Measurements from ENCODE around the gene ICE1.

ICE1 gene

GRCh38 chr5:5423586-5423985, 1.1 kb downstream of the ICE1 start:
- ATAC-seq (ENCODE audit: insufficient read depth, low read depth) (no peak), DNase-seq (no peak)
- Histone ChIP-seq H4K20me1 (ENCODE audit: insufficient read depth, low read length) (peaks cover 52% of the 10 kb centered on the region), H3K27ac (ENCODE audit: low read length) (peak overlapping the region; percentile 97; the same call in 1 of the 2 replicates), H3K4me1 (ENCODE audit: insufficient read depth, low read length) (peaks cover 48% of the 10 kb centered on the region), H3K9ac (ENCODE audit: low read depth, low read length) (peak overlapping the region; percentile 77), H3K4me3 (ENCODE audit: low read depth in 1 of 2, low read length in 2 of 2) (peak overlapping the region; percentile 86 to 92), H2AFZ (ENCODE audit: low read depth, low read length) (no peak overlapping the region), H3K9me3 (ENCODE audit: insufficient read depth, low read length, severe bottlenecking) (no peaks in the 10 kb centered on the region), H3K27me3 (ENCODE audit: insufficient read depth, low read length, poor library complexity) (no peaks in the 10 kb centered on the region), H3K36me3 (ENCODE audit: insufficient read depth, low read length) (peaks cover 10% of the 10 kb centered on the region; the same call in 1 of the 2 replicates), H3K4me2 (ENCODE audit: insufficient read depth, low read length) (peak overlapping the region; percentile 88), H3K79me2 (ENCODE audit: insufficient read depth, low read length) (peaks cover 65% of the 10 kb centered on the region)
- no peak for TF ChIP-seq EZH2 (IDR thresholded peaks at IDR 0.05; ENCODE audit: borderline replicate concordance, low read depth, low read length, severe bottlenecking)

- no peak for ATAC-seq (ENCODE audit: insufficient read depth, low read depth)
- no peak for TF ChIP-seq EZH2 (IDR thresholded peaks at IDR 0.05; ENCODE audit: borderline replicate concordance, low read depth, low read length, severe bottlenecking)
- no peak for TF ChIP-seq CTCF (IDR thresholded peaks at IDR 0.05; ENCODE audit: borderline replicate concordance, extremely low read depth, low read length, poor library complexity, severe bottlenecking)
- no peaks in the 10 kb centered on the region for H3K9me3 ChIP-seq (ENCODE audit: insufficient read depth, low read length, severe bottlenecking)
- H3K27me3 ChIP-seq (ENCODE audit: insufficient read depth, low read length, poor library complexity) = no peaks in the 10 kb centered on the region
- peak overlapping the region; percentile 77; the same call in 1 of the 2 replicates for H3K9ac ChIP-seq (ENCODE audit: low read depth, low read length)
- peak overlapping the region in 1 of 2 experiments; percentile 86; a peak in 1 of 4 replicates for H3K4me3 ChIP-seq (ENCODE audit: low read depth in 1 of 2, low read length in 2 of 2)
- DNase-seq = no peak
- peaks cover 14% of the 10 kb centered on the region; the same call in 1 of the 2 replicates for H3K36me3 ChIP-seq (ENCODE audit: insufficient read depth, low read length)
- H3K27ac ChIP-seq (ENCODE audit: low read length) = no peak overlapping the region
- peak overlapping the region; percentile 88 for H3K4me2 ChIP-seq (ENCODE audit: insufficient read depth, low read length)
- H2AFZ ChIP-seq (ENCODE audit: low read depth, low read length) = no peak overlapping the region
- peaks cover 64% of the 10 kb centered on the region for H4K20me1 ChIP-seq (ENCODE audit: insufficient read depth, low read length)
- H3K79me2 ChIP-seq (ENCODE audit: insufficient read depth, low read length) = peaks cover 76% of the 10 kb centered on the region
- H3K4me1 ChIP-seq (ENCODE audit: insufficient read depth, low read length) = peaks cover 48% of the 10 kb centered on the region
Measured at GRCh38 chr5:5424736-5425135, 2.3 kb downstream of the ICE1 start.

GRCh38 chr5:5430136-5430535, 7.7 kb downstream of the ICE1 start:
- TF ChIP-seq EZH2 (IDR thresholded peaks at IDR 0.05; ENCODE audit: borderline replicate concordance, low read depth, low read length, severe bottlenecking) = no peak
- H3K27ac ChIP-seq (ENCODE audit: low read length) = no peak overlapping the region
- peaks cover 12% of the 10 kb centered on the region; the same call in 1 of the 2 replicates for H3K4me1 ChIP-seq (ENCODE audit: insufficient read depth, low read length)
- peaks cover 18% of the 10 kb centered on the region; the same call in 1 of the 2 replicates for H3K36me3 ChIP-seq (ENCODE audit: insufficient read depth, low read length)
- no peak overlapping the region for H3K9ac ChIP-seq (ENCODE audit: low read depth, low read length)
- no peaks in the 10 kb centered on the region for H3K9me3 ChIP-seq (ENCODE audit: insufficient read depth, low read length, severe bottlenecking)
- no peak overlapping the region for H3K4me2 ChIP-seq (ENCODE audit: insufficient read depth, low read length)
- DNase-seq (no peak), ATAC-seq (ENCODE audit: insufficient read depth, low read depth) (no peak)
- H3K4me3 ChIP-seq (ENCODE audit: low read depth in 1 of 2, low read length in 2 of 2) = no peak overlapping the region
- peaks cover 100% of the 10 kb centered on the region for H3K79me2 ChIP-seq (ENCODE audit: insufficient read depth, low read length)
- no peak overlapping the region for H2AFZ ChIP-seq (ENCODE audit: low read depth, low read length)
- no peaks in the 10 kb centered on the region for H3K27me3 ChIP-seq (ENCODE audit: insufficient read depth, low read length, poor library complexity)
- H4K20me1 ChIP-seq (ENCODE audit: insufficient read depth, low read length) = peaks cover 73% of the 10 kb centered on the region

GRCh38 chr5:5432020-5432707, 9.7 kb downstream of the ICE1 start:
- Histone ChIP-seq H3K27me3 (ENCODE audit: insufficient read depth, low read length, poor library complexity) (no peaks in the 10 kb centered on the region), H4K20me1 (ENCODE audit: insufficient read depth, low read length) (peaks cover 63% of the 10 kb centered on the region), H3K4me1 (ENCODE audit: insufficient read depth, low read length) (no peaks in the 10 kb centered on the region), H3K9ac (ENCODE audit: low read depth, low read length) (no peak overlapping the region), H2AFZ (ENCODE audit: low read depth, low read length) (no peak overlapping the region), H3K36me3 (ENCODE audit: insufficient read depth, low read length) (peaks cover 17% of the 10 kb centered on the region; the same call in 1 of the 2 replicates), H3K79me2 (ENCODE audit: insufficient read depth, low read length) (peaks cover 94% of the 10 kb centered on the region), H3K4me3 (ENCODE audit: low read depth in 1 of 2, low read length in 2 of 2) (no peak overlapping the region), H3K27ac (ENCODE audit: low read length) (no peak overlapping the region), H3K9me3 (ENCODE audit: insufficient read depth, low read length, severe bottlenecking) (no peaks in the 10 kb centered on the region), H3K4me2 (ENCODE audit: insufficient read depth, low read length) (no peak overlapping the region)
- TF ChIP-seq CTCF (IDR thresholded peaks at IDR 0.05; ENCODE audit: borderline replicate concordance, extremely low read depth, low read length, poor library complexity, severe bottlenecking) = no peak
- no peak for TF ChIP-seq EZH2 (IDR thresholded peaks at IDR 0.05; ENCODE audit: borderline replicate concordance, low read depth, low read length, severe bottlenecking)
- DNase-seq (no peak), ATAC-seq (ENCODE audit: insufficient read depth, low read depth) (no peak)
